ENCODE measurements around the gene CHPF2.
A peak's percentile ranks its signal among the peaks of the same experiment; 100 is the strongest.

The CHPF2 gene

DNA sequence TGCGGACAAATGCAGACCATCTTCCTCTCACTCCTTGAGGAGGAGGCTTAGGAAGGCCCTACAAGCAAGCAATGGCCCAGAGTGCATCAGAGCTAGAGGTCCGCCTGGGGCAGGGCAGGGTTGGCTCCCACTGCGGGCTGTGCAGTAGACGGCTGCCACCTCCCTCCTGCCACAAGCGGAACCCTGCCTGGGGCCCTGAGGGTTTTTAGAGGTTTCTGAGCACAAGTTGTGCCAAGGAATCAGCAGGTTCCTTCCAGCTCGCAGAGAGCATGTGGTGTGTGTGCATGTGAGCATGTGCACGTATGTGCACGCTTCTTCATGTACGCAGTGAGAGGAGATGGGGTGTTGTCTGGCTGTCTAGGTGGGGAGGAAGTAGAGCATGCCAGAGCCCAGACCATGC lies 42.1 kb downstream of the CHPF2 start:
- Histone ChIP-seq H2BK120ac (ENCODE audit: insufficient read depth, low read length, poor library complexity) (no peak overlapping the region), H3K27ac (ENCODE audit: low read depth, low read length) (no peak overlapping the region), H3K4me1 (ENCODE audit: control insufficient read depth in 1 of 2, insufficient read depth in 2 of 2, low read length in 2 of 2) (peaks cover 0 to 4% of the 10 kb centered on the region in 2 experiments), H4K8ac (ENCODE audit: low read depth, low read length) (no peak overlapping the region), H3K4ac (ENCODE audit: low read depth, low read length) (no peak overlapping the region), H2BK5ac (ENCODE audit: low read depth, low read length, poor library complexity) (no peak overlapping the region), H3K36me3 (ENCODE audit: control insufficient read depth in 1 of 2, insufficient read depth in 2 of 2, low read length in 2 of 2) (no peaks in the 10 kb centered on the region), H3K4me3 (ENCODE audit: low read depth, low read length) (no peak overlapping the region), H3K79me1 (ENCODE audit: low read length) (no peaks in the 10 kb centered on the region), H3K9me3 (ENCODE audit: insufficient read depth, low read depth, low read length) (peaks cover 2% of the 10 kb centered on the region), H3K23ac (ENCODE audit: low read length) (peak overlapping the region; percentile 71), H2AFZ (ENCODE audit: insufficient read depth, low read length, poor library complexity) (no peak overlapping the region), H4K91ac (ENCODE audit: low read depth, low read length) (no peak overlapping the region), H3K18ac (ENCODE audit: low read length) (no peak overlapping the region), H3K4me2 (ENCODE audit: low read length) (no peak overlapping the region), H2BK12ac (ENCODE audit: low read length) (no peak overlapping the region), H3K27me3 (ENCODE audit: insufficient read depth, low read length) (peaks cover 4% of the 10 kb centered on the region), H2AK5ac (ENCODE audit: low read length) (no peak overlapping the region), H3K79me2 (ENCODE audit: control insufficient read depth, insufficient read depth, low read length, poor library complexity) (no peaks in the 10 kb centered on the region), H3K14ac (ENCODE audit: low read length) (no peak overlapping the region), H4K12ac (ENCODE audit: low read depth, low read length) (no peak overlapping the region), H3K9ac (ENCODE audit: low read length) (no peak overlapping the region)
- WGBS (ENCODE audit: extremely low coverage, insufficient coverage, insufficient read length), result no CpG with 5 or more reads among the region's 9 CpGs
- DNase-seq, result no peak

DNA sequence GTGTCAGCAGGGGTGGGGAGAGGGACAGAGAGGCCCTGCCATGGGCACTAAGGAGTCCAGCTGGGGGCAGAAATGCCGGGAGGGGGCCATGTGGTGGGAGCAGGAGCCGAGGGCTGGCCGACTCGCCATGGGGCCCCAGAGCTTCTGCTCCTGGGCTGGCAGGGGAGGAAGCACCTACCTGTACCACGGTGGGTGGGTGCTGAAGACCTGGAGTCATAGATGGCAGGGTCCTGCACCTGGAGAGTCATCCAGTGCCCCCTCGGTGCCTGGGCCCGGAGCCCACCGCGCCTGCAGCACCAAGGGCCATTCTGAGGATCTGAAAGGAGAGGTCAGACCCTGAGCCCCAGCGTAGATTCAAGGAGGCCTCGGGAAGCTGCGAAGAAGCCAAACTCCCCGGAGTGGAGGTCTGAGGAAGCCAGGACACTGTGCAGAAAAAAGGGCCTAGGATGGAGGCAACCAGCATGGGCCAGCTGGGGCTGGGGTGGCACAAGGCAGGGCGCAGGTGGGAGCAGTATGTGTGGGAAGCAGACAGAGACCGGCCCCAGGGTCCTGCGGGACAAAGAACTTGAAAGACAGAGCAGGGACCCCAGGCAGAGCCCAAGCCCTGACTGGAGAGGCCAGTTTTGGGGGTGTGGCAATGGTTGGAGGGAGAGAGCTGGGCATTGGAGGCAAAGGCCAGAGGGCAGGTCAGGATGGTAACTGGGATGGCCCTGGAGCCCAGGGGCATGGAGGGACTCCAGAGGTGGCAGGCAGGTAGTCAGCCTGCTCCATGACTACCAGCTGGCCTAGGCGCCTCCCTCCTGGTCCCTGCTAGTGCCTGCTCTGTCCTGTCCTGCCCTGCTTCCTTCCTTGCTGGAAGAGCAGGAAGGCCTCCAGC lies 42.9 kb downstream of the CHPF2 start:
- Histone ChIP-seq H4K91ac (ENCODE audit: low read depth, low read length) (no peak overlapping the region), H3K27ac (ENCODE audit: low read depth, low read length) (no peak overlapping the region), H3K36me3 (ENCODE audit: control insufficient read depth in 1 of 2, insufficient read depth in 2 of 2, low read length in 2 of 2) (no peaks in the 10 kb centered on the region), H2AK5ac (ENCODE audit: low read length) (no peak overlapping the region), H3K79me1 (ENCODE audit: low read length) (no peaks in the 10 kb centered on the region), H3K27me3 (ENCODE audit: insufficient read depth, low read length) (peaks cover 4% of the 10 kb centered on the region), H2BK5ac (ENCODE audit: low read depth, low read length, poor library complexity) (no peak overlapping the region), H2AFZ (ENCODE audit: insufficient read depth, low read length, poor library complexity) (no peak overlapping the region), H3K4ac (ENCODE audit: low read depth, low read length) (no peak overlapping the region), H4K8ac (ENCODE audit: low read depth, low read length) (no peak overlapping the region), H3K4me2 (ENCODE audit: low read length) (no peak overlapping the region), H2BK12ac (ENCODE audit: low read length) (no peak overlapping the region), H3K18ac (ENCODE audit: low read length) (no peak overlapping the region), H3K4me1 (ENCODE audit: control insufficient read depth in 1 of 2, insufficient read depth in 2 of 2, low read length in 2 of 2) (peaks cover 0 to 4% of the 10 kb centered on the region in 2 experiments), H3K9ac (ENCODE audit: low read length) (no peak overlapping the region), H4K12ac (ENCODE audit: low read depth, low read length) (no peak overlapping the region), H3K9me3 (ENCODE audit: insufficient read depth, low read depth, low read length) (peaks cover 2% of the 10 kb centered on the region), H3K23ac (ENCODE audit: low read length) (no peak overlapping the region), H3K4me3 (ENCODE audit: low read depth, low read length) (no peak overlapping the region), H3K79me2 (ENCODE audit: control insufficient read depth, insufficient read depth, low read length, poor library complexity) (no peaks in the 10 kb centered on the region), H3K14ac (ENCODE audit: low read length) (no peak overlapping the region), H2BK120ac (ENCODE audit: insufficient read depth, low read length, poor library complexity) (no peak overlapping the region)
- DNase-seq, result no peak
- no CpG with 5 or more reads among the region's 17 CpGs for WGBS (ENCODE audit: extremely low coverage, insufficient coverage, insufficient read length)

DNA sequence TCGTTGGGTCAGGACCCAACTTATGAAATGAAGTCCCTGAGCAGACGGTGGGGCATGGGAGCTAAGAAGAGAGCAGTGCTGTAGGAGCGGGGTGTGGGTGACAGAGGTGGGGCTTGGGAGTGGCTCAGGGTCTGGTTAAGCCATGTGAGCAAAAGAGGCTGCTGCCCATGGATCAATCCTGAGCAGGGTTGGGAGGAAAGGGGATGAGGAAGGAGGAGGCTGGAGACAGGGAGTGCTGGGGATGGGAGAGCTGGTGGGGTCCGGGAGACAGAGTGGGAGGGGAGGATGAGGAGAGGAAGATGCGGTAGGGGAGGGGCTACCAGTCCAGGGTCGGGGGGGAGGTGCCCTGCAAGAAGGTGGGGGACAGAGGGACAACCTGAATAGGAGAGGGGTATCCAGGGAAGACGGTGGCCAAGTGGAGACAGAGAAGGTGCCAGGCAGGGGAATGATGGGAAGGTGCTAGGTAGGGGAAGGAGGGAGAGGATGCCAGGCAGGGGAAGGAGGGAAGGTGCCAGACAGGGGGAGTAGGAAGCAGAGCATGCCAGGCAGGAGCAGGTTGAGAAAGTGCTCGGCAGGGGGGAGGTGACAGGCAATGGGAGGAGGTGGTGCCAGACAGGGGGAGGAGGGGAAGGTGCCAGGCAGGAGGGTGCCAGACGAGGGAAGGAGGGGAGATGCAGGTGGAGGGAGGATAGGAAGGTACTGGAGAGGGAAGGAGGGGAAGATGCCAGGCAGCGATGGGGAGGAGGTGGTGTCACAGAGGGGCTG lies 43.7 kb downstream of the CHPF2 start:
- Histone ChIP-seq H2AFZ (ENCODE audit: insufficient read depth, low read length, poor library complexity) (no peak overlapping the region), H3K79me1 (ENCODE audit: low read length) (no peaks in the 10 kb centered on the region), H4K8ac (ENCODE audit: low read depth, low read length) (no peak overlapping the region), H2BK120ac (ENCODE audit: insufficient read depth, low read length, poor library complexity) (no peak overlapping the region), H2BK5ac (ENCODE audit: low read depth, low read length, poor library complexity) (no peak overlapping the region), H3K79me2 (ENCODE audit: control insufficient read depth, insufficient read depth, low read length, poor library complexity) (no peaks in the 10 kb centered on the region), H3K36me3 (ENCODE audit: control insufficient read depth in 1 of 2, insufficient read depth in 2 of 2, low read length in 2 of 2) (no peaks in the 10 kb centered on the region), H3K14ac (ENCODE audit: low read length) (no peak overlapping the region), H4K91ac (ENCODE audit: low read depth, low read length) (no peak overlapping the region), H3K27ac (ENCODE audit: low read depth, low read length) (no peak overlapping the region), H2AK5ac (ENCODE audit: low read length) (no peak overlapping the region), H2BK12ac (ENCODE audit: low read length) (no peak overlapping the region), H3K4me1 (ENCODE audit: control insufficient read depth in 1 of 2, insufficient read depth in 2 of 2, low read length in 2 of 2) (peaks cover 0 to 4% of the 10 kb centered on the region in 2 experiments), H3K23ac (ENCODE audit: low read length) (no peak overlapping the region), H3K9me3 (ENCODE audit: insufficient read depth, low read depth, low read length) (peaks cover 2% of the 10 kb centered on the region), H3K18ac (ENCODE audit: low read length) (no peak overlapping the region), H3K9ac (ENCODE audit: low read length) (no peak overlapping the region), H4K12ac (ENCODE audit: low read depth, low read length) (no peak overlapping the region), H3K4me3 (ENCODE audit: low read depth, low read length) (no peak overlapping the region), H3K4ac (ENCODE audit: low read depth, low read length) (no peak overlapping the region), H3K27me3 (ENCODE audit: insufficient read depth, low read length) (peaks cover 4% of the 10 kb centered on the region), H3K4me2 (ENCODE audit: low read length) (no peak overlapping the region)
- no peak for DNase-seq
- no CpG with 5 or more reads among the region's 10 CpGs for WGBS (ENCODE audit: extremely low coverage, insufficient coverage, insufficient read length)

DNA sequence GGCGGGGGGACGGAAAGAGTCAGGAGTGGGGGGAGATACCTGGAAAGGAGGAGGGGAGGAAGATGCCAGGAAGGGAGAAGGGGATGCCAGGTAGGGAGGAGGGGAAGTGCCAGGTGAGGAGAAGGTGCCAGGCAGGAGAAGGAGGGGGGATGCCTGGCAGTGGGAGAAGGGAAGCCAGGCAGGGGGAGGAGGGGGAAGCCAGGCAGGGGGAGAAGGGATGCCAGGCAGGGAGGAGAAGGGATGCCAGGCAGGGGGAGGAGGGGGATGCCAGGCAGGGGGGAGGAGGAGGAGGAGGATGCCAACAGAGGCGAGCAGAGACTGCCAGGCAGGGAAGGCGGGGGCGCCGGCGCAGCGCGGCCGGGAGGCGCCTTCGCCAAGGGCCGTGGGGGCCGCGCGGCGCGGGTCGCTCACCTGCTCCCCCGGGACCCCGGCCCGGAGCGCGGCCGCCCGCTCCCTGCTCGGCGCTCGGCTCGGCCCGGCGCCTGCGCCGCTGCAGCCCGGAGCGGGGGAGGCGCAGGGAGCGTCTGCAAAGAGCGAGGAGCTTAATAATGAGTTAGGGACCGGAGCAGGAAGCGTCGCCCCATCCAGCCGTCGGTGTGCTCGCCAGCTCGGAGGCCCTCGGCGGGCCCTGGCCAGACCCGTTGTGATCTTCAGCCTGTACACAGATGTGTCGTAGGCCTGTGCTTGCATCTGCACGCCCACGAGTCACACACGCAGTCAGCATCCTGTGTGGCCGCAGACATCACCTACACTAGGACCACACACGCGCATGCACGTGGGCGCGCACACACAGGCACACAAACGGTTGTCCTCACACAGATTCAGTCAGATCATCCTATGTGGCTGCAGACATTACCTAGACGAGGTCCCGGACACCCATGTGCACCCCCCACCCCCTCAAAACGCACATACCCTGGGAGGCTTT lies 44.6 kb downstream of the CHPF2 start:
- Histone ChIP-seq H3K9me3 (ENCODE audit: insufficient read depth, low read depth, low read length) (peaks cover 2% of the 10 kb centered on the region), H4K91ac (ENCODE audit: low read depth, low read length) (no peak overlapping the region), H3K14ac (ENCODE audit: low read length) (no peak overlapping the region), H2AFZ (ENCODE audit: insufficient read depth, low read length, poor library complexity) (no peak overlapping the region), H2AK5ac (ENCODE audit: low read length) (no peak overlapping the region), H3K79me2 (ENCODE audit: control insufficient read depth, insufficient read depth, low read length, poor library complexity) (no peaks in the 10 kb centered on the region), H3K4me1 (ENCODE audit: control insufficient read depth in 1 of 2, insufficient read depth in 2 of 2, low read length in 2 of 2) (peaks cover 0 to 4% of the 10 kb centered on the region in 2 experiments), H4K8ac (ENCODE audit: low read depth, low read length) (no peak overlapping the region), H2BK120ac (ENCODE audit: insufficient read depth, low read length, poor library complexity) (no peak overlapping the region), H3K4me3 (ENCODE audit: low read depth, low read length) (peak overlapping the region; percentile 59), H3K36me3 (ENCODE audit: control insufficient read depth in 1 of 2, insufficient read depth in 2 of 2, low read length in 2 of 2) (no peaks in the 10 kb centered on the region), H2BK12ac (ENCODE audit: low read length) (no peak overlapping the region), H3K27ac (ENCODE audit: low read depth, low read length) (no peak overlapping the region), H3K4me2 (ENCODE audit: low read length) (peak overlapping the region; percentile 71), H3K79me1 (ENCODE audit: low read length) (no peaks in the 10 kb centered on the region), H3K23ac (ENCODE audit: low read length) (no peak overlapping the region), H3K9ac (ENCODE audit: low read length) (no peak overlapping the region), H3K18ac (ENCODE audit: low read length) (no peak overlapping the region), H3K27me3 (ENCODE audit: insufficient read depth, low read length) (peaks cover 4% of the 10 kb centered on the region), H2BK5ac (ENCODE audit: low read depth, low read length, poor library complexity) (no peak overlapping the region), H4K12ac (ENCODE audit: low read depth, low read length) (no peak overlapping the region), H3K4ac (ENCODE audit: low read depth, low read length) (no peak overlapping the region)
- WGBS (ENCODE audit: extremely low coverage, insufficient coverage, insufficient read length), result no CpG with 5 or more reads among the region's 63 CpGs
- DNase-seq, result peak in 1 of 2 donors; percentile 16

All from trophoblast cell (in vitro differentiated cells and primary cell).